ENCODE data around the gene ZNF841. TPM values are rescaled to one million over a fixed set of nuclear protein-coding genes. Genes with fewer than 3 reads are reported as not detected.

The ZNF841 gene
- total RNA-seq, 1 experiment from 2014 or later, result 10.8 TPM

GRCh38 chr19:52070496-52070895 lies 25.1 kb downstream of the ZNF841 start:
- H3K4me3 ChIP-seq (ENCODE audit: low read depth in 2 of 2, low read length in 2 of 2), result no peak overlapping the region
- intact Hi-C loops (cut with micrococcal nuclease; ENCODE audit: unreplicated experiment), result no loop called here
- POLR2A ChIA-PET, result no interaction called here
- CTCF ChIA-PET, result no interaction called here
- H3K9me3 ChIP-seq (ENCODE audit: control insufficient read depth, insufficient read depth, low read depth, low read length), result peaks cover 55% of the 10 kb centered on the region
- TF ChIP-seq POLR2AphosphoS5 (IDR thresholded peaks at IDR 0.05; ENCODE audit: low read depth, low read length) (no peak), SIN3A (IDR thresholded peaks at IDR 0.05; ENCODE audit: borderline replicate concordance, insufficient read depth, low read depth, low read length) (no peak), REST (IDR thresholded peaks at IDR 0.05; ENCODE audit: insufficient read depth in 1 of 2, low read depth in 2 of 2, low read length in 1 of 2) (no peak), CTCF (IDR thresholded peaks at IDR 0.05) (no peak), TCF7L2 (IDR thresholded peaks at IDR 0.05; ENCODE audit: low read depth, low read length) (no peak)
- H3K27ac ChIP-seq (ENCODE audit: low read length), result no peak overlapping the region
- BruUV-seq (replicated peaks), result no TSS peak
- in situ Hi-C loops (cut with HindIII; ENCODE audit: low pct_unique_long_range_greater_than_20kb, low sequenced_read_pairs), result no loop called here
- H3K36me3 ChIP-seq (ENCODE audit: control insufficient read depth, insufficient read depth, low read length), result 0 out of 2 replicates have a peak, but pooled peaks cover 2% of the 10 kb centered on the region
- H3K4me1 ChIP-seq (ENCODE audit: control insufficient read depth, insufficient read depth, low read length), result no peaks in the 10 kb centered on the region
- no peaks in the 10 kb centered on the region for H3K27me3 ChIP-seq (ENCODE audit: control insufficient read depth, insufficient read depth, low read length)
- DNase-seq (ENCODE audit: low read depth, low spot score) (no peak), ATAC-seq (no peak)

GRCh38 chr19:52069653-52070052 lies 25.9 kb downstream of the ZNF841 start:
- in situ Hi-C loops (cut with HindIII; ENCODE audit: low pct_unique_long_range_greater_than_20kb, low sequenced_read_pairs), result no loop called here
- TF ChIP-seq POLR2AphosphoS5 (IDR thresholded peaks at IDR 0.05; ENCODE audit: low read depth, low read length) (no peak), REST (IDR thresholded peaks at IDR 0.05; ENCODE audit: insufficient read depth in 1 of 2, low read depth in 2 of 2, low read length in 1 of 2) (no peak), CTCF (IDR thresholded peaks at IDR 0.05) (no peak), TCF7L2 (IDR thresholded peaks at IDR 0.05; ENCODE audit: low read depth, low read length) (no peak), SIN3A (IDR thresholded peaks at IDR 0.05; ENCODE audit: borderline replicate concordance, insufficient read depth, low read depth, low read length) (no peak)
- H3K9me3 ChIP-seq (ENCODE audit: control insufficient read depth, insufficient read depth, low read depth, low read length), result peaks cover 62% of the 10 kb centered on the region
- no TSS peak for BruUV-seq (replicated peaks)
- no peaks in the 10 kb centered on the region for H3K27me3 ChIP-seq (ENCODE audit: control insufficient read depth, insufficient read depth, low read length)
- H3K36me3 ChIP-seq (ENCODE audit: control insufficient read depth, insufficient read depth, low read length), result 0 out of 2 replicates have a peak, but pooled peaks cover 2% of the 10 kb centered on the region
- H3K27ac ChIP-seq (ENCODE audit: low read length), result no peak overlapping the region
- ChIA-PET CTCF (no interaction called here), POLR2A (no interaction called here)
- intact Hi-C loops (cut with micrococcal nuclease; ENCODE audit: unreplicated experiment), result no loop called here
- no peaks in the 10 kb centered on the region for H3K4me1 ChIP-seq (ENCODE audit: control insufficient read depth, insufficient read depth, low read length)
- DNase-seq (ENCODE audit: low read depth, low spot score) (no peak), ATAC-seq (no peak)
- no peak overlapping the region for H3K4me3 ChIP-seq (ENCODE audit: low read depth in 2 of 2, low read length in 2 of 2)
